SIG-M5 treated with dmso at 0.1 percent for 504 hours (cell line): ENCODE data around the gene COX5A.

ENCODE experiments used
- DNase-seq: peaks from one replicate; lab custom pipeline; 2025; ENCODE audit not compliant: unreplicated experiment; lab: John Stamatoyannopoulos, UW

The COX5A gene

DNA sequence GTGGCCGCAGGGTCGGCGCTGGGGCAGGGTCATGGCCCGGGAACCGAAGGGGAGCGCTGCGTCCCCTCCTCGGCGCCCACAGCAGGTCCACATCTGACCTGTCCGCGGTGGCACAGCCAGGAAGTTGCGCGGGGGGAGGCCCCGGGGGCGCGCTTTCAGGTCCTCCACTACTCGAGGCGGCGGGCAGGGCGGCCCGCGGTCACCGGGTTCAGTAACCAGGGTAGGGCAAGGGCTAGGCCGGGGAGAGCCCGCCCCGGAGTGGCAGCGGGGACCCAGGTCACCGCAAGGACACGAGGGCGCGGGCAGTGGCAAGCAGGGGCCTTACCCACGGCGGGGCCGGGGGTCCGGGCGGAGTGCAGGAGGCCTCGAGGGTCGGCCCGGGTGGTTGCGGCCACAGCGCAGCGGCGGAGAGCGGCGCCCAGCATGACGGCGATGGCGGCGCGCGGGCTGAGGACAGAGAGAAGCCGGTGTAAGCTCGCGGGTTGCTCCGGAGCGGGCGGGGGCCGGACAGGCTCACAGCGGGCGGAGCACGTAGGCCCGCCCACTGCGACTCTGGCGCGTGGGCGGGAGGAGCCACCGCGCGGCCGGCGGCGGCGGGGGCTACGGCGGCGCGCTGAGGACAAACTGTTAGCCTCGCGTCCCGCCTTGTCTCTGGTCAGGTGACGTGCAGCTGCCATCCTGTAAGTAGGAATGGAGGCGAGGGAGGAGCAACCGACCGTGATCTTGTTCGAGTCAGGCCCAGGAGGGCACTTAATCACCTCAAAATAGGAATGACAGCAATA is at the start of gene COX5A:
Gene COX5A, minus strand, starts transcription at position 484 of the 782 bp plus-strand sequence. Its CDS starts 59 bp downstream, at position 425.
- peak; percentile 94 for DNase-seq

DNA sequence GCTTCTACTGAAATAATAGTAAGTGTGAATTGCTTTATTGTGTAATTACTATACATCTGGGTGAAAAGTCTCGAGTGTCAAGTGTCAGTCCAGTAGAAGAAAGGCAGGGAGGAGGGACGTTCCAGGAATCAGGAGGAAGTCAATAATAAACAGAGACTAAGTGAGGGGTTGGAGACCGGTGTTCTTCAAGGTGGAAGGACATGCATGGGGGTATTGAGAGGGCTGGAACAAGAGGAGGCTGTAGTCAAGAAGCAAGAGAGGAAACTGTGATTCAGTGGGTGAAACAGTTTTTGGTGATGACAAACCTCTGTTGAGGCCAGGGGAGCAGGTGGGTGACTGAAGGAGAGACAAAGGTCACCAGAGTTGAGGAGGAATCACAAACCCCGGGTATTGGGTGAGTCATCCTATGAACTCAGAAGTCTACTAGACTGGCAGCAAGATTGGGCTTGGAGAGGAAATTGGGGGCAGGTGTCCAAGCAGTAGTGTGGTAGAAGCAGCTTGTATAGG is 45.9 kb upstream of the COX5A start:
- DNase-seq, result peak; percentile 33

DNA sequence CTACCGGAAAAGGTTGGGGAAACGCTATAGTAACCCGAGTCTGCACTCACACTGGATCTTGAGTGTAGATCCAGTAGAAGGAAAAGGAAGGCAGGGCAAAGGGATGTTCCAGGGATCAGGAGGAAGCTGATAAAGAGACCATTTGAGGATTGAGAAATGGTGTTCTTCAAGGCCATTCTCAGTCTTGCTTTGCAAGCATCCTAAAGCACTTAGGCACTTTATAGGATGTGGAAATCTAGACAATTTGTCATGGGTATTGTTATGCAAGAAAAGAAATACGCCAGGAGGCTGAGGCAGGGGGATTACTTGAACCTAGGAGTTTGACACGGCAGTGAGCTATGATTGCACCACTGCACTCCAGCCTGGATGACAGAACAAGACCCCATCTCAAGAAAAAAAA is 44.3 kb upstream of the COX5A start:
- DNase-seq, result peak; percentile 70

DNA sequence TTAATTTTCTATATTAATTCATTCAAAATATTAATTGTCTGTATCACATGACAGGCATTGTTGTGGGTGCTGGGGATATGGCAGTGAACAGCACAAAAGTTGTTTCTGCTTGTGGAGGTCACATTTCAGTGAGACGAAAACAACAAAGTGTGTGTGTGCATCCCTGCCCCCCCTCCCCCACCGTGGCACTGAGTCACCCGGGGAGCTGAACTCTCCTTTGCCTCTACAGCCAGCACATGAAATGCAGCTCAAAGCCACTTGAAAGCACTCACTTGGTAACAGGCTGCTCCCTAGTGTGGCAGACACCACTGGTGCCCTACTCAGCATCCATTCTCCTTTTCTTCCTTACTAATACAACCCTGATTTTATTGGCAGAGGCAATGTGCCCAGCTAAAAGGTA is 40.6 kb upstream of the COX5A start:
- DNase-seq, result no peak

- no peak for DNase-seq
Measured at GRCh38 chr15:74978077-74978476, 40.2 kb upstream of the COX5A start.

DNA sequence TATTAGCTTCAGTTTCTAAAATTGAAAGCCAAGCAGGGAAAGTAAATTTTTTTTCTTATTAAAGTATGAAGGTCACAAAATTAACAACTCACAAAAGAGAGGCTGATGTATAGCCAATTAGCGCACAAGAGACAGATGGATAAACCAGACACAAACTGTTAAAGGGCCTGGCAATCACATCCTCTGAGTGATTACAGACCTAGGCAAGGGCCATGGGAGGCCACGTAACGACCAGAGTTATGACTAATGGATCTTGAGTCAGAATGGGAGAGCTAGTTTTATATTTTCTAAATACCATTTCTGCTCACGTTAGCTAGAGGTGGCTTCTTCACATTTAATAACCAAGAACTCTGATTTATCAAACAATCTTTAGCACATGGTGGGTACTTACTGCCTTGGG is 39.7 kb upstream of the COX5A start:
- no peak for DNase-seq

GRCh38 chr15:74976159-74976558 is 38.3 kb upstream of the COX5A start:
- no peak for DNase-seq

GRCh38 chr15:74967670-74968069 is 29.8 kb upstream of the COX5A start:
- no peak for DNase-seq

- no peak for DNase-seq
Measured at GRCh38 chr15:74964794-74965193, 26.9 kb upstream of the COX5A start.

- no peak for DNase-seq
Measured at GRCh38 chr15:74963213-74963612, 25.3 kb upstream of the COX5A start.

- no peak for DNase-seq
Measured at GRCh38 chr15:74962671-74963070, 24.8 kb upstream of the COX5A start.

DNA sequence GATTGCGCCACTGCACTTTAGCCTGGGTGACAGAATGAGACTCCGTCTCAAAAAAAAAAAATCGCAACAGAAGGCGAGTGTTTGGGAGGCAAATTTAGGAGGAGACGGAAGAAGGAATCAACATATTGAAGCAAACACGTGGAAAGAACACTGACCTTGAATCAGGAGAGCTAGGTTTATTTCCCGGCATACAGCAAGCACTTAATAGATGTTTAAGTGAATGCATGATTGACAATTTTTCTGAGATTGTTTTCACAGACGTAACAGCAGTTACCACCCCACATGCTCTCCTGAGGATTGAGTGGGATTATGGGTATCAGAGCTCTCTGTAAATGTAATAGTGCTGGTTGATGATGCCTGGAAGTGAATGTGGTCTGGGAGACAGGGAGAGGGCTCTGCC is 24.3 kb upstream of the COX5A start:
- no peak for DNase-seq

DNA sequence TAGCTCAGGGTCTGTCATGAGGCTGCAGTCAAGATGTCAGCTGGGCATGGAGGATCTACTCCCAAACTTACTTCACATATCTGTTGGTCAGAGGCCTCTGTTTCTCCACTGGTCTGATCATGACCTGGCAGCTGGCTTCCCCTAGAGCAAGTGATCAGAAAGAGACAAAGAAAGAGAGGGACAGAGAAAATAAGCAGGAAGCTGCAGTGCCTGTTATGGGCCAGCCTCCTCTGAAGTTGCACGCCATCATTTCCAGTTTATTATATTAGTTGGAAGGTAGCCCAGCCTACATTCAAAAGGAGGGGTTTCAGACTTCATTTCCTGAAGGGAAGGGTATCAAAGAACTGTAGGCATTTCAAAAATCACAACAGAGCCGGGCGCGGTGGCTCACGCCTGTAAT is 23.7 kb upstream of the COX5A start:
- no peak for DNase-seq

GRCh38 chr15:74960995-74961588 is 23.2 kb upstream of the COX5A start:
- no peak for DNase-seq

GRCh38 chr15:74960286-74960685 is 22.4 kb upstream of the COX5A start:
- DNase-seq, result no peak

DNA sequence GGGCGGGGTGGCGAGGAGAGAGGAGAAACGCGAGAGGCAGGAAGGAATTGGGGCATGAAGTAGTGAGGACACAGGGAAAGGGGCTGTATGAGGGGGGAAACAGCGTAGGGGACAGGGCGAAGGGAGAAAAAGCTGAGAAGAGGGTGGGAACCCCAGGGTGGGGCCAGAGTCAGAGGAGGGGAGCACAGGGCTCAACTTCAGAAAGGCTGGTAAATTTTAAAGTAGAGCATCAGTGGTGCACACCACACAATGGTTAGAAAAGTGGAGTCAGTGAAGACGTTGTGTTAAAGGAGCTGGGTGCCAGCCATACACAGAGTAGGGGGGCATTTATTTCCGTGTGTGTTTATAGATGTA is 21.7 kb upstream of the COX5A start:
- DNase-seq, result no peak

DNA sequence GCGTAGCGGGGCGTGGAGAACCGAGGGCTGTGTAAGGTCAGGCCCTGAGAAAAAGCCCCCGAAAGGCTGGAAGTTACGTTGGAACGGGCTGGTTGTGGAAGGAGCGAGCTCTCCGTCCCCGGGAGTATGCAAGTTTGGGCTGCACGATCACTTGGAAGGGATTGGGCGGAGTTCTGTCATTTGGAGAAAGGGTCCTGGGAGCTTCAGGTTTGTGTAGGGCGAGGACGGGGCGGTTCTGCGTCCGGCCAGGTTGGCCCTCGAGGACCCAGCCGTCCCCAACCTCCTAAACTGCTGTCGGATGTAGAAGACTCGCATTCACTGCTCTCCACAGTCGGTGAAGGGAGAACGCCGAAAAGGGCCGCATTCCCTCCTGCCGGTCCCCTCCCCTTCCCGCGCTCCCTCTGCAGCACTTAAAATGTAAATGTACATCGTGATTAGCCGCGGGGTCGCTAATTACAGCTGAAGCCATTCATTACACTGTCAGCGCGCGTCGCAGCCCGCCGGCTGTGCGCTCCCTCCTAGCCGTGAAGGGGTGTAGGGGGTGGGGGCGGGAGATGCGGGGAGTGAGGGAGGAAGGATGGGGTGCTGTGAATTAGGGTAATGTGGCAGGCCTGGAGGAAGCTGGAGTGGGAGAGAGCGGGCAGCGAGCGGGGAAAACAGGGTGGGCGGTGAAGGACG is 21.2 kb upstream of the COX5A start:
- DNase-seq, result no peak

GRCh38 chr15:74958320-74958907 is 20.5 kb upstream of the COX5A start:
- no peak for DNase-seq

DNA sequence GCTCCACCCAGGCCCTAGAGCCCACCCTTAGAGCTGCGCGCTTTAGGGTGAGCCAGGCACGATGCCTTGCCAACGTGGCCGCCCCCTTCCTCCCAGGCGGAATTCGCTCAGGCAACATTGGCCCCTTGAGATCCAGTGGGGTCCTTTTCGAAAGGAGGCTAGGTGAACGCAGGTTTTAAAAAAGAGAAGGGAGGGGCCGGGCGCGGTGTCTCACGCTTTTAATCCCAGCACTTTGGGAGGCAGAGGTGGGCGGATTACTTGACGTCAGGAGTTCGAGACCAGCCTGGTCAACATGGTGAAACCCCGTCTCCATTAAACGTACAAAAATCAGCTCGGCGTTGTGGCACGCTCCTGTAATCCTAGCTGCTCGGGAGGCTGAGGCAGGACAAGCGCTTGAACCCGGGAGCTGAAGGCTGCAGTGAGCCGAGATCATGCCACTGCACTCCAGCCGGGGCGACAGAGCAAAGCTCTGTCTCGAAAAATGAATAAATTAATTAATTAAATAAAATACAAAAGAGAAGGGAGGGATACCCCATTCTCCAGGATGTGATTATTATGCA is 19.7 kb upstream of the COX5A start:
- no peak for DNase-seq

- DNase-seq, result peak; percentile 52
Measured at GRCh38 chr15:74956648-74957475, 19.0 kb upstream of the COX5A start, which contains the start of gene RPP25. Gene RPP25, minus strand, starts transcription at chr15:74956772. Its CDS starts 189 bp downstream, at chr15:74956583.
